ENCODE measurements around the gene ARHGAP12. TPM values are rescaled to one million over a fixed set of nuclear protein-coding genes. Genes with fewer than 3 reads are reported as not detected.
"Not testable (repeated sequence)": the region's sequence is repeated elsewhere in the genome, so short reads cannot be mapped to it uniquely, and the experiment has no call there.

Gene ARHGAP12
- total RNA-seq, 1 donor from 2014 or later, result 32.2 TPM

GRCh38 chr10:31771331-31771831 lies 157.2 kb downstream of the ARHGAP12 start:
- no peaks in the 10 kb centered on the region for H3K9me3 ChIP-seq
- DNase-seq (ENCODE audit: extremely low spot score in 2 of 2), result no peak
- intact Hi-C loops (cut with DNase I), result no loop called here

GRCh38 chr10:31770307-31770902 lies 158.2 kb downstream of the ARHGAP12 start:
- Histone ChIP-seq H3K27ac (no peak overlapping the region), H3K27me3 (no peaks in the 10 kb centered on the region), H3K4me3 (no peak overlapping the region), H3K36me3 (no peaks in the 10 kb centered on the region), H3K4me1 (no peaks in the 10 kb centered on the region), H3K9me3 (no peaks in the 10 kb centered on the region)
- peak in 2 of 3 experiments; percentile 33 to 65 for TF ChIP-seq CTCF (IDR thresholded peaks at IDR 0.05)
- TF ChIP-seq POLR2A (IDR thresholded peaks at IDR 0.05), result no peak
- intact Hi-C loops (cut with DNase I), result no loop called here
- DNase-seq (ENCODE audit: extremely low spot score in 2 of 2), result no peak

More at GRCh38 chr10:31771331-31771831, 157.2 kb downstream of the ARHGAP12 start:
- no peak overlapping the region for H3K27ac ChIP-seq
- H3K4me3 ChIP-seq, result no peak overlapping the region
- no peaks in the 10 kb centered on the region for H3K36me3 ChIP-seq
- no peaks in the 10 kb centered on the region for H3K27me3 ChIP-seq
- TF ChIP-seq CTCF (IDR thresholded peaks at IDR 0.05) (no peak), POLR2A (IDR thresholded peaks at IDR 0.05) (no peak), POLR2AphosphoS5 (IDR thresholded peaks at IDR 0.05; ENCODE audit: insufficient read depth in 1 of 2, low read depth in 1 of 2) (no peak)
- no peaks in the 10 kb centered on the region for H3K4me1 ChIP-seq

- Histone ChIP-seq H3K36me3 (no peaks in the 10 kb centered on the region), H3K4me1 (no peaks in the 10 kb centered on the region), H3K9me3 (no peaks in the 10 kb centered on the region), H3K4me3 (no peak overlapping the region), H3K27me3 (no peaks in the 10 kb centered on the region), H3K27ac (no peak overlapping the region)
- no peak for DNase-seq (ENCODE audit: extremely low spot score in 2 of 2)
- intact Hi-C loops (cut with DNase I), result no loop called here
- TF ChIP-seq POLR2A (IDR thresholded peaks at IDR 0.05) (no peak), CTCF (IDR thresholded peaks at IDR 0.05) (no peak), POLR2AphosphoS5 (IDR thresholded peaks at IDR 0.05; ENCODE audit: insufficient read depth in 1 of 2, low read depth in 1 of 2) (no peak)
These were observed 159.1 kb downstream of the ARHGAP12 start for GRCh38 chr10:31769564-31769963.

- H3K9me3 ChIP-seq; intact Hi-C loops (cut with DNase I); H3K36me3 ChIP-seq; H3K27me3 ChIP-seq; H3K4me1 ChIP-seq; H3K27ac ChIP-seq; DNase-seq (ENCODE audit: extremely low spot score in 2 of 2); H3K4me3 ChIP-seq: not testable (repeated sequence)
These were observed 159.7 kb downstream of the ARHGAP12 start for GRCh38 chr10:31768935-31769334.

- intact Hi-C loops (cut with DNase I), result no loop called here
- Histone ChIP-seq H3K4me1 (no peaks in the 10 kb centered on the region), H3K36me3 (no peaks in the 10 kb centered on the region), H3K27ac (no peak overlapping the region), H3K27me3 (no peaks in the 10 kb centered on the region), H3K9me3 (no peaks in the 10 kb centered on the region), H3K4me3 (no peak overlapping the region)
- no peak for DNase-seq (ENCODE audit: extremely low spot score in 2 of 2)
- no peak for TF ChIP-seq POLR2A (IDR thresholded peaks at IDR 0.05)
- no peak for TF ChIP-seq POLR2AphosphoS5 (IDR thresholded peaks at IDR 0.05; ENCODE audit: insufficient read depth in 1 of 2, low read depth in 1 of 2)
- TF ChIP-seq CTCF (IDR thresholded peaks at IDR 0.05), result no peak
These were observed 160.2 kb downstream of the ARHGAP12 start for GRCh38 chr10:31768467-31768866.

Data from vagina (tissue), 2 donors.